HCT116 (cell line): ENCODE data around the gene IFI35. TPM values are rescaled to one million over a fixed set of nuclear protein-coding genes. Genes with fewer than 3 reads are reported as not detected.
A peak's percentile ranks its signal among the peaks of the same experiment; 100 is the strongest.

Experiments used
- ATAC-seq: fragments of 200-7000 bp; cut with Tn5 transposase; 2 replicates; pipeline ENCODE4 v1.9.1; 2020; ENCODE audit warnings: mild to moderate bottlenecking, moderate library complexity
- BruUV-seq: library from RNA; stranded (reverse); fragments of 400-500 nt; replicated peaks from 2 replicates; lab custom pipeline; 2021; lab: Mats Ljungman, UMichigan
- CTCF ChIA-PET: fragments of 300-600 bp; sonication (Branson Sonifier 250); formaldehyde crosslinking; loops from one replicate; lab custom pipeline; 2021; ENCODE audit warnings: antibody characterized with exemption; lab: Charles Lee
- POLR2A ChIA-PET: fragments of 300-600, 350-600 bp; sonication (Branson Sonifier 250); formaldehyde crosslinking; loops from one replicate; lab custom pipeline; 2021; ENCODE audit warnings: antibody characterized with exemption; lab: Charles Lee
- RAD21 ChIA-PET, 2 experiments: fragments of 300-600 bp; sonication (Branson Sonifier 250); formaldehyde crosslinking; loops; one replicate each; lab custom pipeline; 2023; ENCODE audit warnings: low total read pairs in 2 of 2; ENCODE audit not compliant: uncharacterized antibody in 2 of 2, unreplicated experiment in 2 of 2, low non-redundant PET in 1 of 2; lab: Charles Lee
- DNase-seq: peaks from one replicate; pipeline ENCODE4 v3.0.0-alpha.2; 2010; ENCODE audit warnings: low read depth, low spot score
- H2AFZ ChIP-seq: fragments of 200-600 bp; shearing (Covaris generic), sonication (generic); 2 replicates; pipeline ENCODE4 v1.6.1; 2017; ENCODE audit warnings: low read depth, mixed run types, mixed read lengths, antibody characterized with exemption, low read length; ENCODE audit not compliant: poor library complexity, severe bottlenecking
- H3K27ac ChIP-seq: 2 replicates; pipeline ENCODE4 v1.5.1; 2012; ENCODE audit warnings: low read depth, low read length
- H3K27me3 ChIP-seq: fragments of 200-600 bp; sonication (generic); 2 replicates; pipeline ENCODE4 v1.6.1; 2016; ENCODE audit warnings: mixed run types, low read length, mixed read lengths; ENCODE audit not compliant: insufficient read depth
- H3K36me3 ChIP-seq, 2 experiments: fragments of 200-500 bp in 1 of 2; fragments of 200-600 bp in 1 of 2; sonication (Bioruptor generic) in 1 of 2; sonication (generic) in 1 of 2; 2 replicates each; pipeline versions ENCODE4 v1.5.1 to v1.6.1; 2014 to 2016; ENCODE audit warnings: low read length in 2 of 2, inconsistent platforms in 1 of 2, mixed read lengths in 1 of 2, mixed run types in 1 of 2; ENCODE audit not compliant: insufficient read depth in 2 of 2, control insufficient read depth in 1 of 2
- H3K4me1 ChIP-seq, 2 experiments: fragments of 200-600 bp in 1 of 2; sonication (generic) in 1 of 2; 2 replicates each; pipeline versions ENCODE4 v1.5.1 to v1.6.1; 2012 to 2017; ENCODE audit warnings: low read length in 2 of 2, inconsistent platforms in 1 of 2, mild to moderate bottlenecking in 1 of 2, mixed read lengths in 1 of 2, mixed run types in 1 of 2, moderate library complexity in 1 of 2; ENCODE audit not compliant: insufficient read depth in 2 of 2, control insufficient read depth in 1 of 2
- H3K4me2 ChIP-seq: fragments of 200-600 bp; sonication (generic); 2 replicates; pipeline ENCODE4 v1.6.1; 2017; ENCODE audit warnings: mixed run types, low read length, mixed read lengths
- H3K4me3 ChIP-seq, 2 experiments: fragments of 200-600 bp in 1 of 2; sonication (generic) in 1 of 2; replicated peaks in 1 of 2; 2 replicates each; pipeline ENCODE4 v1.5.1; 2011 to 2016; ENCODE audit warnings: low read length in 2 of 2, control low read depth in 1 of 2, low read depth in 1 of 2, mild to moderate bottlenecking in 1 of 2, mixed read lengths in 1 of 2, mixed run types in 1 of 2
- H3K79me2 ChIP-seq: fragments of 200-600 bp; sonication (generic); 2 replicates; pipeline ENCODE4 v1.6.1; 2017; ENCODE audit warnings: mild to moderate bottlenecking, mixed run types, low read length, moderate library complexity, mixed read lengths; ENCODE audit not compliant: insufficient read depth
- H3K9ac ChIP-seq: fragments of 200-600 bp; sonication (generic); 2 replicates; pipeline ENCODE4 v1.6.1; 2016; ENCODE audit warnings: low read length, mixed read lengths
- H3K9me2 ChIP-seq: fragments of 200-600 bp; sonication (generic), shearing (Covaris generic); 2 replicates; pipeline ENCODE4 v1.6.1; 2017; ENCODE audit warnings: mixed run types, mild to moderate bottlenecking, moderate library complexity; ENCODE audit not compliant: insufficient read depth
- H3K9me3 ChIP-seq, 2 experiments: fragments of 200-500 bp in 1 of 2; fragments of 200-600 bp in 1 of 2; sonication (Bioruptor generic) in 1 of 2; sonication (generic) in 1 of 2; 2 replicates each; pipeline ENCODE4 v1.6.1; 2014 to 2017; ENCODE audit warnings: low read length in 2 of 2, mixed read lengths in 2 of 2, inconsistent platforms in 1 of 2, low read depth in 1 of 2, mild to moderate bottlenecking in 1 of 2, mixed run types in 1 of 2, moderate library complexity in 1 of 2; ENCODE audit not compliant: control insufficient read depth in 1 of 2, insufficient read depth in 1 of 2
- H4K20me1 ChIP-seq: fragments of 200-600 bp; sonication (generic), shearing (Covaris generic); 2 replicates; pipeline ENCODE4 v1.6.1; 2017; ENCODE audit warnings: mixed run types, mild to moderate bottlenecking, moderate library complexity; ENCODE audit not compliant: insufficient read depth
- CEBPB ChIP-seq: IDR thresholded peaks from 2 replicates; pipeline ENCODE4 v1.6.1; 2012; ENCODE audit warnings: low read depth
- ELF1 ChIP-seq: IDR thresholded peaks from 2 replicates; pipeline ENCODE4 v1.6.1; 2012; ENCODE audit warnings: low read depth, borderline replicate concordance
- EZH2phosphoT487 ChIP-seq: fragments of 200-600 bp; IDR thresholded peaks from 2 replicates; pipeline ENCODE4 v1.6.1; 2018; ENCODE audit warnings: antibody characterized with exemption, borderline replicate concordance
- FOSL1 ChIP-seq: IDR thresholded peaks from 2 replicates; pipeline ENCODE4 v1.6.1; 2012; ENCODE audit warnings: low read depth
- JUND ChIP-seq: IDR thresholded peaks from 2 replicates; pipeline ENCODE4 v1.6.1; 2012
- POLR2A ChIP-seq: IDR thresholded peaks from 2 replicates; pipeline ENCODE4 v1.7.0; 2011; ENCODE audit warnings: borderline replicate concordance; ENCODE audit not compliant: insufficient read depth, insufficient read length; ENCODE audit errors: extremely low read depth
- POLR2AphosphoS5 ChIP-seq: IDR thresholded peaks from 2 replicates; pipeline ENCODE4 v1.6.1; 2011; ENCODE audit warnings: mild to moderate bottlenecking, low read depth, low read length, moderate library complexity
- RAD21 ChIP-seq: IDR thresholded peaks from 2 replicates; pipeline ENCODE4 v1.6.1; 2012; ENCODE audit warnings: low read depth, mild to moderate bottlenecking
- SRF ChIP-seq: IDR thresholded peaks from 2 replicates; pipeline ENCODE4 v1.6.1; 2012; ENCODE audit warnings: low read depth
- ZNF274 ChIP-seq: fragments of 200-500 bp; sonication (Bioruptor generic); IDR thresholded peaks from 2 replicates; pipeline ENCODE4 v1.6.1; 2014; ENCODE audit warnings: mild to moderate bottlenecking, low read depth, low read length, inconsistent platforms
- intact Hi-C: fragments of 100-400 bp; cut with micrococcal nuclease; formaldehyde crosslinking; loops from 2 replicates; pipeline ENCODE4 v1.10.0; 2022
- total RNA-seq: library from RNA; stranded (reverse); gene quantifications from one replicate; pipeline ENCODE4 v1.2.1, GENCODE V29; 2021; ENCODE audit not compliant: unreplicated experiment
- TF ChIP-seq, protein P1 (sequence below): IDR thresholded peaks from 2 replicates; pipeline ENCODE4 v1.6.1; 2012; ENCODE audit warnings: low read depth
- TF ChIP-seq, protein P2 (sequence below): IDR thresholded peaks from 2 replicates; pipeline ENCODE4 v1.6.1; 2011; ENCODE audit warnings: mild to moderate bottlenecking, low read length, moderate library complexity; ENCODE audit not compliant: insufficient replicate concordance; ENCODE audit errors: extremely low read depth

IFI35 gene
- total RNA-seq, 1 experiment from 2014 or later, result 14.8 TPM

GRCh38 chr17:43014020-43014648 lies 7.5 kb downstream of the IFI35 start:
- CTCF ChIA-PET, result no interaction called here
- DNase-seq (no peak), ATAC-seq (no peak)
- H3K9ac ChIP-seq, result no peak overlapping the region
- BruUV-seq, result no TSS peak
- no peaks in the 10 kb centered on the region for H3K79me2 ChIP-seq
- POLR2A ChIA-PET, result interaction anchor here (0.7 to 0.9 kb wide), 2 partner anchors 10 to 16 kb away, joined by 3 read pairs; partner anchors contain the start of gene RPL27
- RAD21 ChIA-PET, result no interaction called here
- H3K4me3 ChIP-seq, result no peak overlapping the region
- no peaks in the 10 kb centered on the region for H3K9me2 ChIP-seq
- no peak overlapping the region for H2AFZ ChIP-seq
- TF ChIP-seq CEBPB (no peak), FOSL1 (no peak), ELF1 (no peak)
- no peaks in the 10 kb centered on the region for H4K20me1 ChIP-seq
- H3K4me2 ChIP-seq, result no peak overlapping the region
- H3K27me3 ChIP-seq, result no peaks in the 10 kb centered on the region
- no peaks in the 10 kb centered on the region for H3K9me3 ChIP-seq
- intact Hi-C loops, result no loop called here
- peaks cover 10 to 22% of the 10 kb centered on the region in 2 experiments; a peak in 3 of 4 replicates for H3K4me1 ChIP-seq
- H3K27ac ChIP-seq, result no peak overlapping the region
- H3K36me3 ChIP-seq, result peaks cover 0 to 9% of the 10 kb centered on the region in 2 experiments; a peak in 3 of 4 replicates

DNA sequence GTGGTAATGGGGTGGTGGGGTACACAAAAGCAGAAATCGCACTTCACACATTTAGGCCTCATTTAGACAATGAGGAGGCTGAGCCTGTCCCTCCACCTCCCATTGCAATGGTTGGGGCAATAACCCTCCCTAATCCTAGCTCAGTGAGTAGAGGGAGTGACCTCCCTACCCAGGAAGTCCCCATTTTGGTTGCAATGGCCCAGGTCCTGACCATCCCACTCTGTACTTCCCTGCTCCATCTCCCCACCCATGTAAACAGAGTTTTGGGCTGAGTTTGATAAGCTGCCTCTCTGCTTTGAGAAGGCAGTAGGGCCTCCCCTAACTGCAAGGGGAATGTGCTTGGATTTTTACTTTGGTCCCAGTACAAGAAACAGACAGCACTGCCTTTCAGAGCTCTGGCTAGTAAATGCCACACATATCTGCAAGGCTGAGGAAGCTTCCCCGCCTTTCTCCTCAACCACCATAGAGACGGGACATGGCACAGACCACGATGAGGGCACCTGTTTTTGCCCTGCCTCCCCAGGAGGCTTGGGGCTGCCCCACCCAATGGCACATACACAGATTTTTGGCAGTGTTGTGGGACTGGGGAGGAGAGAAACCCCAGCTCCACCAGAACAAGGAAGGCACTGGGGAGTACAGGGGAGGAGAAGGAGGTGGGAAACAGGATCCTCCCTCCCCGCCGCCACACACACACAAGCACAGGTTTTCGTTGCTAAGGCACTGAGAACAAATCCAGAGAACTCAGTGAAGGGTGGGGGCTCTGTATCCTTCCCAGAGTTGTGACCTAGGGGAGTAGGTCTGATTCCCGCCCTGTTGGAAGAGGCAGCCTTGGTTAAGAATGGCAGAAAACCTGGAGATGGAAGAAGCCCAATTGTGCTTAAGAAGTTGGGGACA lies 8.3 kb downstream of the IFI35 start:
- H3K27me3 ChIP-seq, result no peaks in the 10 kb centered on the region
- no peak for ATAC-seq
- no peak overlapping the region for H2AFZ ChIP-seq
- H3K4me3 ChIP-seq, result no peak overlapping the region
- no peaks in the 10 kb centered on the region for H3K9me3 ChIP-seq
- H3K79me2 ChIP-seq, result no peaks in the 10 kb centered on the region
- H3K36me3 ChIP-seq, result peaks cover 0 to 9% of the 10 kb centered on the region in 2 experiments; a peak in 3 of 4 replicates
- CTCF ChIA-PET, result no interaction called here
- no peaks in the 10 kb centered on the region for H3K9me2 ChIP-seq
- BruUV-seq, result TSS peak; percentile 39
- no peak overlapping the region for H3K27ac ChIP-seq
- intact Hi-C loops, result no loop called here
- POLR2A ChIA-PET, result interaction anchor here (0.7 to 0.9 kb wide), 2 partner anchors 9 to 17 kb away, joined by 3 read pairs; partner anchors contain the start of gene RPL27
- H3K4me2 ChIP-seq, result no peak overlapping the region
- no peaks in the 10 kb centered on the region for H4K20me1 ChIP-seq
- RAD21 ChIA-PET, result no interaction called here
- DNase-seq, result no peak
- no peak overlapping the region for H3K9ac ChIP-seq
- peaks cover 10 to 26% of the 10 kb centered on the region in 2 experiments; a peak in 3 of 4 replicates for H3K4me1 ChIP-seq
- TF ChIP-seq EZH2phosphoT487 (no peak), SRF (no peak), POLR2AphosphoS5 (no peak), FOSL1 (no peak), ZNF274 (no peak), JUND (no peak), POLR2A (no peak), RAD21 (no peak)
- TF ChIP-seq, protein P1, sequence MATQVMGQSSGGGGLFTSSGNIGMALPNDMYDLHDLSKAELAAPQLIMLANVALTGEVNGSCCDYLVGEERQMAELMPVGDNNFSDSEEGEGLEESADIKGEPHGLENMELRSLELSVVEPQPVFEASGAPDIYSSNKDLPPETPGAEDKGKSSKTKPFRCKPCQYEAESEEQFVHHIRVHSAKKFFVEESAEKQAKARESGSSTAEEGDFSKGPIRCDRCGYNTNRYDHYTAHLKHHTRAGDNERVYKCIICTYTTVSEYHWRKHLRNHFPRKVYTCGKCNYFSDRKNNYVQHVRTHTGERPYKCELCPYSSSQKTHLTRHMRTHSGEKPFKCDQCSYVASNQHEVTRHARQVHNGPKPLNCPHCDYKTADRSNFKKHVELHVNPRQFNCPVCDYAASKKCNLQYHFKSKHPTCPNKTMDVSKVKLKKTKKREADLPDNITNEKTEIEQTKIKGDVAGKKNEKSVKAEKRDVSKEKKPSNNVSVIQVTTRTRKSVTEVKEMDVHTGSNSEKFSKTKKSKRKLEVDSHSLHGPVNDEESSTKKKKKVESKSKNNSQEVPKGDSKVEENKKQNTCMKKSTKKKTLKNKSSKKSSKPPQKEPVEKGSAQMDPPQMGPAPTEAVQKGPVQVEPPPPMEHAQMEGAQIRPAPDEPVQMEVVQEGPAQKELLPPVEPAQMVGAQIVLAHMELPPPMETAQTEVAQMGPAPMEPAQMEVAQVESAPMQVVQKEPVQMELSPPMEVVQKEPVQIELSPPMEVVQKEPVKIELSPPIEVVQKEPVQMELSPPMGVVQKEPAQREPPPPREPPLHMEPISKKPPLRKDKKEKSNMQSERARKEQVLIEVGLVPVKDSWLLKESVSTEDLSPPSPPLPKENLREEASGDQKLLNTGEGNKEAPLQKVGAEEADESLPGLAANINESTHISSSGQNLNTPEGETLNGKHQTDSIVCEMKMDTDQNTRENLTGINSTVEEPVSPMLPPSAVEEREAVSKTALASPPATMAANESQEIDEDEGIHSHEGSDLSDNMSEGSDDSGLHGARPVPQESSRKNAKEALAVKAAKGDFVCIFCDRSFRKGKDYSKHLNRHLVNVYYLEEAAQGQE, result no peak
- TF ChIP-seq, protein P2, sequence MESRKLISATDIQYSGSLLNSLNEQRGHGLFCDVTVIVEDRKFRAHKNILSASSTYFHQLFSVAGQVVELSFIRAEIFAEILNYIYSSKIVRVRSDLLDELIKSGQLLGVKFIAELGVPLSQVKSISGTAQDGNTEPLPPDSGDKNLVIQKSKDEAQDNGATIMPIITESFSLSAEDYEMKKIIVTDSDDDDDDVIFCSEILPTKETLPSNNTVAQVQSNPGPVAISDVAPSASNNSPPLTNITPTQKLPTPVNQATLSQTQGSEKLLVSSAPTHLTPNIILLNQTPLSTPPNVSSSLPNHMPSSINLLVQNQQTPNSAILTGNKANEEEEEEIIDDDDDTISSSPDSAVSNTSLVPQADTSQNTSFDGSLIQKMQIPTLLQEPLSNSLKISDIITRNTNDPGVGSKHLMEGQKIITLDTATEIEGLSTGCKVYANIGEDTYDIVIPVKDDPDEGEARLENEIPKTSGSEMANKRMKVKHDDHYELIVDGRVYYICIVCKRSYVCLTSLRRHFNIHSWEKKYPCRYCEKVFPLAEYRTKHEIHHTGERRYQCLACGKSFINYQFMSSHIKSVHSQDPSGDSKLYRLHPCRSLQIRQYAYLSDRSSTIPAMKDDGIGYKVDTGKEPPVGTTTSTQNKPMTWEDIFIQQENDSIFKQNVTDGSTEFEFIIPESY, result no peak
